ENCODE measurements around the gene NPM3.

DNA sequence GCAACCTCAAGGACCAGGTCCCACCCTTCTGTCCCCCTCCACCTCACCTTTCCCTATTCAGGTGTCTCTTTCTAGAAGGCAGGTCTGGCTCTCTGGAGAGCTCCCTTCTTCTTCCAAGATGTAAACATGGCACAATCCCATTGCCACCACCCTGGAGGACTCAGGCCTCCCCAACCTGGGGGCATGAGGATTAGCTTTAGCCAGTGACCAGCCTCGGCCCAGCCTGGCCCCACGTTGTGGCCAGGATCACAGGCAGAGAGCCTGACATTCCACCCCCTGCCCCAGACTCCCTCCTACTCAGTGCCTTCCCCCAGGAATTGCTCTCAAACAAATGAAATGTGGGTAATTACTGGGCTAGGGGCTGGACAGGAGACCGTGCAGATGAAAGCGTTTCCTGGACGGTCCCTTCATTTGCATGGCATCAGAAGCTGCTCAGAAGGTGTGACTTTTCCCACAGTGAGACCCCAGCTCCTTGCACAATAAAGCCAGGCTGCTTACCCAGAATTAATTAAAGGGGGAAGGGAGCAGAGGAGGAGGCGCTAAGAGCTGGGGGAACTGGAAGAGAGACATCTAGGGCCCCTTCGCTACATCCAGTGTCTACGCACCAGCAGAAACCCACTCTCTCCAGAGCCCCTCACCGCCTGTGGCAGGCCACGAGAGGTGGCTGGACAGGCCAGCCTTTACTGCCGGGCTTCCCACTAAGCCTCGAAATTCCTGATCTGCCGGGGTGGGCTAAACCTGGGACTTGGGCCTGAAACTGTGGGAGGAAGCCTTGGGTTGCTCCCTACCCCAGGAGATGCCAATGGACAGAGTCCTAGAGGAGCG is 15.1 kb downstream of the NPM3 start:
- no peak for TF ChIP-seq EZH2 (IDR thresholded peaks at IDR 0.05)
- no peak for TF ChIP-seq POLR2AphosphoS5 (IDR thresholded peaks at IDR 0.05; ENCODE audit: borderline replicate concordance, low read depth, low read length)
- no peak for TF ChIP-seq FOXP2 (optimal IDR thresholded peaks at IDR 0.05; ENCODE audit: control extremely low read depth, extremely low read length, insufficient read depth)
